ENCODE results near the gene LGALS3. TPM values are rescaled to one million over a fixed set of nuclear protein-coding genes. Genes with fewer than 3 reads are reported as not detected.

Gene LGALS3
- total RNA-seq, 1 experiment from 2014 or later, result 317 TPM

DNA sequence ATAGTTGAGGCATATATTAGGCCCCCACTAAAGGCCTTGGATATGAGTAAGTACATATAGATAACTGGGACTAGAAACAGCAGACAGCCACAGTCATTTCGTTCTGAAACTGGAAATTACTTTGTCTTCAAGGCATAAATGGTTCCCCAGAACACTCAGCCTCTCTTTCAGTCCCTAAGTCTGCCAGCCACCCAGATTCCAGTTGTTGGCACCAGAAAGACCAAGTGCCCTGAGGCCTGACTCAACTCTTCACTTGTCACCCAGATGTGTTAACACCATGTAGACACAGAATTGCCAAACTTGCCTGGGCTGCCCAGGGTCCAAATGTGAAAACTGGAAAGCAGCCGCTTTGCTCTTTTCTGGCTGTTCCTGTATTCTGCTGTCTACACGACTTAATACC is 3.0 kb upstream of the LGALS3 start:
- POLR2A ChIA-PET (ENCODE audit: unreplicated experiment), result interaction anchor here (0.6 kb wide), 1 partner anchor 28 kb away, joined by 3 read pairs; no protein-coding TSS in a partner anchor
- H3K79me2 ChIP-seq (ENCODE audit: low read length), result peaks cover 18% of the 10 kb centered on the region
- intact Hi-C loops (cut with micrococcal nuclease), result no loop called here

DNA sequence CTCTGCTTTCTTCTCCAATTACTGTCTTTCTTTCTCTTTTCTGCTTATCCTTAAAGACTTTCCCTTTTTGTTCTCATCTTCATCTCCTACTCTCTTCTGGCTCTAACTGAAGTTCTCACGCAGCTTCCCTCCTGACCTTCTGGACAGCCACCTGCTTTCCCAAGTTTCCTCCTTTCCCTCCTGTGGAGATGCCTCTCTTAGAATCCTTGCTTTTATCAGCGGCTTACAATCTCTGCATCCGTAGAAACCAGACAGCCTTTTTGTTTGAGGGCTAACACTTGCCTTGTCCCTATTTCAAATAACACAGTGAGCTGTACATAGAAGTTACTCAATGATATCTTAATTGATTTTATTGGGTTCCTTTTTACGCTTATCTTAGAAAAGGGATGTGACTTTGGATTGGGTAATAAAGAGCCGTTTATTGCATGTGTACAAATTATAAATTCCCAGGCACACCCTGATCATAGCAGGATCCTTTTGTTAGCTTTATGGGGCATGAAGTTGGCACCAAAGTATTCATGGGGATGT is 2.1 kb upstream of the LGALS3 start:
- peak overlapping the region; percentile 30 for H3K4me2 ChIP-seq (ENCODE audit: low read length)
- DNase-seq (no peak), ATAC-seq (no peak)
- H3F3A ChIP-seq (ENCODE audit: low read length, unreplicated experiment), result peaks cover 10% of the 10 kb centered on the region
- H4K20me1 ChIP-seq (ENCODE audit: low read length), result peaks cover 15% of the 10 kb centered on the region
- H3K9me3 ChIP-seq (ENCODE audit: low read length), result no peaks in the 10 kb centered on the region
- no TSS peak for BruUV-seq (replicated peaks)
- peaks cover 71% of the 10 kb centered on the region for H3K4me1 ChIP-seq (ENCODE audit: insufficient read depth, low read length)
- no peak overlapping the region for H3K4me3 ChIP-seq (ENCODE audit: low read length)
- peak overlapping the region; percentile 82 for H3K27ac ChIP-seq (ENCODE audit: low read length)
- CTCF ChIA-PET, result no interaction called here
- intact Hi-C loops (cut with micrococcal nuclease), result loop anchor here (1.0 kb wide), 1 partner anchor 25 kb away; no protein-coding TSS in a partner anchor
- peak overlapping the region; percentile 50 for H3K9ac ChIP-seq (ENCODE audit: low read length)
- peaks cover 28% of the 10 kb centered on the region for H3K79me2 ChIP-seq (ENCODE audit: low read length)
- POLR2A ChIA-PET (ENCODE audit: unreplicated experiment), result interaction anchor here (0.5 to 1.3 kb wide), 3 partner anchors 19 to 125 kb away, joined by 4 to 8 read pairs (median 4); no protein-coding TSS in a partner anchor
- TF ChIP-seq EZH2 (IDR thresholded peaks at IDR 0.05; ENCODE audit: low read length, unreplicated experiment), result no peak
- TF ChIP-seq EZH2phosphoT487 (IDR thresholded peaks at IDR 0.05; ENCODE audit: borderline replicate concordance, low read length), result no peak
- TF ChIP-seq CTCF (conservative IDR thresholded peaks at IDR 0.05; ENCODE audit: low read depth, low read length), result no peak
- no peaks in the 10 kb centered on the region for H3K27me3 ChIP-seq (ENCODE audit: low read length)
- 0 out of 2 replicates have a peak overlapping the region, but pooled peaks have one; percentile 16 for H2AFZ ChIP-seq (ENCODE audit: low read length)
- H3K9me2 ChIP-seq (replicated peaks; ENCODE audit: low read length), result no peaks in the 10 kb centered on the region
- H3K36me3 ChIP-seq (ENCODE audit: low read depth, low read length), result no peaks in the 10 kb centered on the region

More for the DNA sequence above, 3.0 kb upstream of the LGALS3 start:
- H3K9ac ChIP-seq (ENCODE audit: low read length), result peak overlapping the region; percentile 50; the same call in 1 of the 2 replicates
- no peak overlapping the region for H3K4me3 ChIP-seq (ENCODE audit: low read length)
- no peaks in the 10 kb centered on the region for H3K36me3 ChIP-seq (ENCODE audit: low read depth, low read length)
- H4K20me1 ChIP-seq (ENCODE audit: low read length), result peaks cover 5% of the 10 kb centered on the region
- H3K9me3 ChIP-seq (ENCODE audit: low read length), result no peaks in the 10 kb centered on the region
- ATAC-seq (no peak), DNase-seq (no peak)
- no TSS peak for BruUV-seq (replicated peaks)
- no peak overlapping the region for H3K4me2 ChIP-seq (ENCODE audit: low read length)
- H2AFZ ChIP-seq (ENCODE audit: low read length), result no peak overlapping the region
- TF ChIP-seq CTCF (conservative IDR thresholded peaks at IDR 0.05; ENCODE audit: low read depth, low read length), result no peak
- H3K4me1 ChIP-seq (ENCODE audit: insufficient read depth, low read length), result peaks cover 67% of the 10 kb centered on the region
- no peaks in the 10 kb centered on the region for H3K9me2 ChIP-seq (replicated peaks; ENCODE audit: low read length)
- H3K27ac ChIP-seq (ENCODE audit: low read length), result peak overlapping the region; percentile 82
- CTCF ChIA-PET, result no interaction called here
- H3K27me3 ChIP-seq (ENCODE audit: low read length), result no peaks in the 10 kb centered on the region
- H3F3A ChIP-seq (ENCODE audit: low read length, unreplicated experiment), result peaks cover 10% of the 10 kb centered on the region

DNA sequence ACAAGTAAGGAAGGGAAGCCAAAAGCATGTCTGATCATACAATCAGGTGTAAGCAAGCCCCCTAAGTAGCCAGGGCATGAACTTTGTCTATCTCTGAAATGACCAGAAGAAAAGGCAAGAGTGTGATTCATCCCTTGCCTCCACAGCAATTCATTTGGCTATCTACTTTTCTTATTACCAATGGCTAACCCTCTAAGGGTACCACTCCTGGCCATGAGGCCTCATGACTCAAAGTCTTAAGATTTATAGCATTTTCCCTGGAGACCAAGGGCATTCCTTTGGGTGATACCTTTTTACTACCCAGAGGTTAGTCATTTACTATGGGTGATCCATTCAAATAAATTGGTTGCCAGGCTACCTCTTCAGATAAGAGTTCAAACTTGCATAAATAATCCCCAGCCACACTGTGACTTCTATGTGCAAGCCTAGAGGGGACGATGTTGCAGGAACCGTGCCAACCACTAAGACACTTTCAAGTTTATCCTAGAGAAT is 1.5 kb upstream of the LGALS3 start:
- H3K27ac ChIP-seq (ENCODE audit: low read length), result peak overlapping the region; percentile 82
- 0 out of 2 replicates have a peak overlapping the region, but pooled peaks have one; percentile 16 for H2AFZ ChIP-seq (ENCODE audit: low read length)
- intact Hi-C loops (cut with micrococcal nuclease), result loop anchor here (1.0 kb wide), 1 partner anchor 25 kb away; no protein-coding TSS in a partner anchor
- H3F3A ChIP-seq (ENCODE audit: low read length, unreplicated experiment), result peaks cover 10% of the 10 kb centered on the region
- H3K9ac ChIP-seq (ENCODE audit: low read length), result peak overlapping the region; percentile 87
- DNase-seq (peak; percentile 99), ATAC-seq (peak; percentile 39)
- H3K36me3 ChIP-seq (ENCODE audit: low read depth, low read length), result no peaks in the 10 kb centered on the region
- no peaks in the 10 kb centered on the region for H3K9me2 ChIP-seq (replicated peaks; ENCODE audit: low read length)
- CTCF ChIA-PET, result no interaction called here
- H3K9me3 ChIP-seq (ENCODE audit: low read length), result no peaks in the 10 kb centered on the region
- TF ChIP-seq EZH2 (IDR thresholded peaks at IDR 0.05; ENCODE audit: low read length, unreplicated experiment) (no peak), CTCF (conservative IDR thresholded peaks at IDR 0.05; ENCODE audit: low read depth, low read length) (no peak), EZH2phosphoT487 (IDR thresholded peaks at IDR 0.05; ENCODE audit: borderline replicate concordance, low read length) (no peak)
- no peak overlapping the region for H3K4me3 ChIP-seq (ENCODE audit: low read length)
- H3K4me1 ChIP-seq (ENCODE audit: insufficient read depth, low read length), result peaks cover 69% of the 10 kb centered on the region
- no TSS peak for BruUV-seq (replicated peaks)
- H3K4me2 ChIP-seq (ENCODE audit: low read length), result peak overlapping the region; percentile 83
- peaks cover 33% of the 10 kb centered on the region for H3K79me2 ChIP-seq (ENCODE audit: low read length)
- peaks cover 20% of the 10 kb centered on the region for H4K20me1 ChIP-seq (ENCODE audit: low read length)
- H3K27me3 ChIP-seq (ENCODE audit: low read length), result no peaks in the 10 kb centered on the region
- POLR2A ChIA-PET (ENCODE audit: unreplicated experiment), result interaction anchor here (0.5 to 1.3 kb wide), 3 partner anchors 19 to 125 kb away, joined by 4 to 8 read pairs (median 4); no protein-coding TSS in a partner anchor

Data from PC-3 (cell line).